Neural cell (in vitro differentiated cells): ENCODE data around the gene NEURL4.

Source experiments
- EP300 ChIP-seq: fragments of 450-650 bp; conservative IDR thresholded peaks from 2 replicates; pipeline ENCODE4 v1.6.1; 2014; ENCODE audit warnings: antibody characterized with exemption, mild to moderate bottlenecking, moderate library complexity; ENCODE audit not compliant: poor library complexity, severe bottlenecking
- EZH2 ChIP-seq: fragments of 200-600, 300-800 bp; shearing (Covaris generic), sonication (generic); IDR thresholded peaks from 2 replicates; pipeline ENCODE4 v1.6.1; 2014; ENCODE audit warnings: antibody characterized with exemption, low read length, borderline replicate concordance, mild to moderate bottlenecking; ENCODE audit not compliant: insufficient read depth, poor library complexity, severe bottlenecking
- MXI1 ChIP-seq: fragments of 450-650 bp; conservative IDR thresholded peaks from 2 replicates; pipeline ENCODE4 v1.6.1; 2014; ENCODE audit warnings: antibody characterized with exemption, mild to moderate bottlenecking; ENCODE audit not compliant: poor library complexity, severe bottlenecking
- POLR2AphosphoS5 ChIP-seq: IDR thresholded peaks from 2 replicates; pipeline ENCODE4 v1.6.1; 2012
- RAD21 ChIP-seq: fragments of 450-650 bp; conservative IDR thresholded peaks from 2 replicates; pipeline ENCODE4 v1.6.1; 2014; ENCODE audit warnings: antibody characterized with exemption, mild to moderate bottlenecking, moderate library complexity
- TF ChIP-seq, protein P1 (sequence below): fragments of 450-650 bp; IDR thresholded peaks from 2 replicates; pipeline ENCODE4 v1.5.1; 2014; ENCODE audit warnings: antibody characterized with exemption, mild to moderate bottlenecking, moderate library complexity; ENCODE audit not compliant: poor library complexity, severe bottlenecking
- TF ChIP-seq, protein P2 (sequence below): IDR thresholded peaks from 2 replicates; pipeline ENCODE4 v1.6.1; 2012; ENCODE audit warnings: borderline replicate concordance

GRCh38 chr17:7326186-7326585 is 2.9 kb downstream of the NEURL4 start:
- TF ChIP-seq, protein P1, sequence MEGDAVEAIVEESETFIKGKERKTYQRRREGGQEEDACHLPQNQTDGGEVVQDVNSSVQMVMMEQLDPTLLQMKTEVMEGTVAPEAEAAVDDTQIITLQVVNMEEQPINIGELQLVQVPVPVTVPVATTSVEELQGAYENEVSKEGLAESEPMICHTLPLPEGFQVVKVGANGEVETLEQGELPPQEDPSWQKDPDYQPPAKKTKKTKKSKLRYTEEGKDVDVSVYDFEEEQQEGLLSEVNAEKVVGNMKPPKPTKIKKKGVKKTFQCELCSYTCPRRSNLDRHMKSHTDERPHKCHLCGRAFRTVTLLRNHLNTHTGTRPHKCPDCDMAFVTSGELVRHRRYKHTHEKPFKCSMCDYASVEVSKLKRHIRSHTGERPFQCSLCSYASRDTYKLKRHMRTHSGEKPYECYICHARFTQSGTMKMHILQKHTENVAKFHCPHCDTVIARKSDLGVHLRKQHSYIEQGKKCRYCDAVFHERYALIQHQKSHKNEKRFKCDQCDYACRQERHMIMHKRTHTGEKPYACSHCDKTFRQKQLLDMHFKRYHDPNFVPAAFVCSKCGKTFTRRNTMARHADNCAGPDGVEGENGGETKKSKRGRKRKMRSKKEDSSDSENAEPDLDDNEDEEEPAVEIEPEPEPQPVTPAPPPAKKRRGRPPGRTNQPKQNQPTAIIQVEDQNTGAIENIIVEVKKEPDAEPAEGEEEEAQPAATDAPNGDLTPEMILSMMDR, result no peak
- TF ChIP-seq EP300 (no peak), POLR2AphosphoS5 (no peak), MXI1 (no peak), EZH2 (no peak), RAD21 (no peak)
- TF ChIP-seq, protein P2, sequence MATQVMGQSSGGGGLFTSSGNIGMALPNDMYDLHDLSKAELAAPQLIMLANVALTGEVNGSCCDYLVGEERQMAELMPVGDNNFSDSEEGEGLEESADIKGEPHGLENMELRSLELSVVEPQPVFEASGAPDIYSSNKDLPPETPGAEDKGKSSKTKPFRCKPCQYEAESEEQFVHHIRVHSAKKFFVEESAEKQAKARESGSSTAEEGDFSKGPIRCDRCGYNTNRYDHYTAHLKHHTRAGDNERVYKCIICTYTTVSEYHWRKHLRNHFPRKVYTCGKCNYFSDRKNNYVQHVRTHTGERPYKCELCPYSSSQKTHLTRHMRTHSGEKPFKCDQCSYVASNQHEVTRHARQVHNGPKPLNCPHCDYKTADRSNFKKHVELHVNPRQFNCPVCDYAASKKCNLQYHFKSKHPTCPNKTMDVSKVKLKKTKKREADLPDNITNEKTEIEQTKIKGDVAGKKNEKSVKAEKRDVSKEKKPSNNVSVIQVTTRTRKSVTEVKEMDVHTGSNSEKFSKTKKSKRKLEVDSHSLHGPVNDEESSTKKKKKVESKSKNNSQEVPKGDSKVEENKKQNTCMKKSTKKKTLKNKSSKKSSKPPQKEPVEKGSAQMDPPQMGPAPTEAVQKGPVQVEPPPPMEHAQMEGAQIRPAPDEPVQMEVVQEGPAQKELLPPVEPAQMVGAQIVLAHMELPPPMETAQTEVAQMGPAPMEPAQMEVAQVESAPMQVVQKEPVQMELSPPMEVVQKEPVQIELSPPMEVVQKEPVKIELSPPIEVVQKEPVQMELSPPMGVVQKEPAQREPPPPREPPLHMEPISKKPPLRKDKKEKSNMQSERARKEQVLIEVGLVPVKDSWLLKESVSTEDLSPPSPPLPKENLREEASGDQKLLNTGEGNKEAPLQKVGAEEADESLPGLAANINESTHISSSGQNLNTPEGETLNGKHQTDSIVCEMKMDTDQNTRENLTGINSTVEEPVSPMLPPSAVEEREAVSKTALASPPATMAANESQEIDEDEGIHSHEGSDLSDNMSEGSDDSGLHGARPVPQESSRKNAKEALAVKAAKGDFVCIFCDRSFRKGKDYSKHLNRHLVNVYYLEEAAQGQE, result no peak
